DND-41 (cell line): Measurements from ENCODE around the gene ARSB.

Source experiments
- EZH2 ChIP-seq: IDR thresholded peaks from 3 replicates; pipeline ENCODE4 v1.6.1; 2012; ENCODE audit warnings: borderline replicate concordance, low read depth, mild to moderate bottlenecking, moderate library complexity, low read length, inconsistent platforms; ENCODE audit not compliant: severe bottlenecking
- TF ChIP-seq, protein P1 (sequence below): IDR thresholded peaks from 2 replicates; pipeline ENCODE4 v1.5.1; 2012; ENCODE audit warnings: borderline replicate concordance, low read length, moderate library complexity, mild to moderate bottlenecking; ENCODE audit not compliant: poor library complexity, severe bottlenecking; ENCODE audit errors: extremely low read depth

- TF ChIP-seq, protein P1, sequence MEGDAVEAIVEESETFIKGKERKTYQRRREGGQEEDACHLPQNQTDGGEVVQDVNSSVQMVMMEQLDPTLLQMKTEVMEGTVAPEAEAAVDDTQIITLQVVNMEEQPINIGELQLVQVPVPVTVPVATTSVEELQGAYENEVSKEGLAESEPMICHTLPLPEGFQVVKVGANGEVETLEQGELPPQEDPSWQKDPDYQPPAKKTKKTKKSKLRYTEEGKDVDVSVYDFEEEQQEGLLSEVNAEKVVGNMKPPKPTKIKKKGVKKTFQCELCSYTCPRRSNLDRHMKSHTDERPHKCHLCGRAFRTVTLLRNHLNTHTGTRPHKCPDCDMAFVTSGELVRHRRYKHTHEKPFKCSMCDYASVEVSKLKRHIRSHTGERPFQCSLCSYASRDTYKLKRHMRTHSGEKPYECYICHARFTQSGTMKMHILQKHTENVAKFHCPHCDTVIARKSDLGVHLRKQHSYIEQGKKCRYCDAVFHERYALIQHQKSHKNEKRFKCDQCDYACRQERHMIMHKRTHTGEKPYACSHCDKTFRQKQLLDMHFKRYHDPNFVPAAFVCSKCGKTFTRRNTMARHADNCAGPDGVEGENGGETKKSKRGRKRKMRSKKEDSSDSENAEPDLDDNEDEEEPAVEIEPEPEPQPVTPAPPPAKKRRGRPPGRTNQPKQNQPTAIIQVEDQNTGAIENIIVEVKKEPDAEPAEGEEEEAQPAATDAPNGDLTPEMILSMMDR: no peak
- no peak for TF ChIP-seq EZH2
Measured at GRCh38 chr5:78765756-78766411, 219.2 kb downstream of the ARSB start.
